ENCODE data around the gene ZBTB9.

The ZBTB9 gene

DNA sequence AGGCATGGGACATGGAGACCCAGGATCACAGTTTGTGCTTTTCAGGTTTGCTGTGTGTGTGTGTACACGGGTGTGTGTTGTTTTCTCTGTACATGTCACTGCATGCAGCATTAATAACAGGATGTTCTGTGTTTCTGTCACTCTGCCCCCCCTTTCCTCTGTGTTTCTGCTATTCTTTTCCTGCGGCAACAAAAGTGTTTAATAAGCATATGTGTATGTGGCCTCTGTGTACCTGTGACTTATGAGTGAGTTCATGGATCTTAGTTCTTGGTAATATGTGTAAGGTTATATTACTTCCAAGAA lies 24.7 kb upstream of the ZBTB9 start:
- TF ChIP-seq, protein P1, sequence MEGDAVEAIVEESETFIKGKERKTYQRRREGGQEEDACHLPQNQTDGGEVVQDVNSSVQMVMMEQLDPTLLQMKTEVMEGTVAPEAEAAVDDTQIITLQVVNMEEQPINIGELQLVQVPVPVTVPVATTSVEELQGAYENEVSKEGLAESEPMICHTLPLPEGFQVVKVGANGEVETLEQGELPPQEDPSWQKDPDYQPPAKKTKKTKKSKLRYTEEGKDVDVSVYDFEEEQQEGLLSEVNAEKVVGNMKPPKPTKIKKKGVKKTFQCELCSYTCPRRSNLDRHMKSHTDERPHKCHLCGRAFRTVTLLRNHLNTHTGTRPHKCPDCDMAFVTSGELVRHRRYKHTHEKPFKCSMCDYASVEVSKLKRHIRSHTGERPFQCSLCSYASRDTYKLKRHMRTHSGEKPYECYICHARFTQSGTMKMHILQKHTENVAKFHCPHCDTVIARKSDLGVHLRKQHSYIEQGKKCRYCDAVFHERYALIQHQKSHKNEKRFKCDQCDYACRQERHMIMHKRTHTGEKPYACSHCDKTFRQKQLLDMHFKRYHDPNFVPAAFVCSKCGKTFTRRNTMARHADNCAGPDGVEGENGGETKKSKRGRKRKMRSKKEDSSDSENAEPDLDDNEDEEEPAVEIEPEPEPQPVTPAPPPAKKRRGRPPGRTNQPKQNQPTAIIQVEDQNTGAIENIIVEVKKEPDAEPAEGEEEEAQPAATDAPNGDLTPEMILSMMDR (IDR thresholded peaks at IDR 0.05; ENCODE audit: extremely low read depth, insufficient read depth, missing control alignments), result no peak
- in situ Hi-C loops (cut with MboI; ENCODE audit: low pct_unique_long_range_greater_than_20kb, low sequenced_read_pairs, unreplicated experiment), result no loop called here
- no peak for DNase-seq (ENCODE audit: low spot score)

DNA sequence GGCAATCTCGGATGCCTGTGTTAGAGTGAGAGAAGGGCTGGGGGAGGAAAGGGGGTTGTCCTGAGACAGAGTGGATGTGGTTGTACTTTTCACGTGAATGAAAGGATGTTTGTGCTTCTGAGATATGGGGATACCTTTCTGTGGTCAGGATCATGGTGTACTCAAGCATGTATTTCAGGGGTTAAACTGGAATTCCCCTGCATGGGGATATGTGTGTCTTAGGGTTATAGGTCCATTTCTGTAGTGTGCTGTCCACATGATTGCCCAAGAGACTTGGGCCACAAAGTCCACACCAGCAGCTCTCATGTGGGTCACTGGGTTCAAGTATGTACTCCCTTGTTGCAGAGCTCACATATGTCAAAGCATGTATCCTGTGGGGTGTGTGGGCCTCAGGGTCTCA lies 24.0 kb upstream of the ZBTB9 start:
- TF ChIP-seq, protein P1 (IDR thresholded peaks at IDR 0.05; ENCODE audit: extremely low read depth, insufficient read depth, missing control alignments), result no peak
- in situ Hi-C loops (cut with MboI; ENCODE audit: low pct_unique_long_range_greater_than_20kb, low sequenced_read_pairs, unreplicated experiment), result no loop called here
- peak; percentile 43 for DNase-seq (ENCODE audit: low spot score)

DNA sequence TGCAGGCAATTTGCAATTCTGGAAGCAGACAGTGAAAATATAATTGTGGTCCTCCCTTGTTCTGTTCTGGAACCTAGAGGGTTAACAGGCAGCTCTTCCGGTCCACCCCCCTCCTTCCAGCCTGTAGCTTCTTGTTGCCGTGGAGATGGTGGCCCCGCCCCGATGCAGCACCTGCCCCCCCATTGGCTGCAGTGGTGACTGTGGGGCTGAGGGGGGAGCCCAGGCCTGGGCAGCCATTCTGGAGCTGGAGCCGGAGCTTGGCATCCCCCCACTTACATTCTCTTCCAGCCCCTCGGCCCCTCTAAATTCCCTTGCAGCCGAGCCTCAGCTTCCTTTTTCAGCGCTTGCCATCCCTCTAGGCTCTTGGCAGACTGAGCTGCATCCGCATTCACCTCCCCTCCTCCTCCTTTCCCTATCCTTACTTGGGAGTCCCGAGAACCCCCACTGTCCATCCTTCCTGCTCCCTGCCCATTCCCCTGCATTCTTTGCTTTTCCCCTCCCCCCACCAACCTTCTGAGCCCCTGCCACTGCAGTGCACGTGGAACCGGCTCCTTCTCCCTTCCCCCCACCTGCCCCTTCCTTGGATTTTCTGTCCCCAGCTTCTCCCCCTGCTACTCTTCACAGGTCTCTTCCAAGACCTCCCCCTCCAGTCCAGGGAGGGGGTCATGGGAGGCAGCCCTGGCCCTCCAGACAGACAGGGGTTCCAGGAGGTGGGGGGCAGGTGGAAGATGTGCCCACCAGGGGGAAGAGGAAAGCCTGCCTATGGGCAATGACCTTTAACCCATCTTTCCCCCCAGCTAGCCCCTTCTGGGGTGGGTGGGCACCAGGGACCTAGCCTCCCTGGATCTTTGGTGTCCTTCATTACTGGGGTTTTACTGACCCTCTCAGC lies 23.1 kb upstream of the ZBTB9 start:
- in situ Hi-C loops (cut with MboI; ENCODE audit: low pct_unique_long_range_greater_than_20kb, low sequenced_read_pairs, unreplicated experiment), result no loop called here
- TF ChIP-seq, protein P1 (IDR thresholded peaks at IDR 0.05; ENCODE audit: extremely low read depth, insufficient read depth, missing control alignments), result no peak
- DNase-seq (ENCODE audit: low spot score), result peak; percentile 95

DNA sequence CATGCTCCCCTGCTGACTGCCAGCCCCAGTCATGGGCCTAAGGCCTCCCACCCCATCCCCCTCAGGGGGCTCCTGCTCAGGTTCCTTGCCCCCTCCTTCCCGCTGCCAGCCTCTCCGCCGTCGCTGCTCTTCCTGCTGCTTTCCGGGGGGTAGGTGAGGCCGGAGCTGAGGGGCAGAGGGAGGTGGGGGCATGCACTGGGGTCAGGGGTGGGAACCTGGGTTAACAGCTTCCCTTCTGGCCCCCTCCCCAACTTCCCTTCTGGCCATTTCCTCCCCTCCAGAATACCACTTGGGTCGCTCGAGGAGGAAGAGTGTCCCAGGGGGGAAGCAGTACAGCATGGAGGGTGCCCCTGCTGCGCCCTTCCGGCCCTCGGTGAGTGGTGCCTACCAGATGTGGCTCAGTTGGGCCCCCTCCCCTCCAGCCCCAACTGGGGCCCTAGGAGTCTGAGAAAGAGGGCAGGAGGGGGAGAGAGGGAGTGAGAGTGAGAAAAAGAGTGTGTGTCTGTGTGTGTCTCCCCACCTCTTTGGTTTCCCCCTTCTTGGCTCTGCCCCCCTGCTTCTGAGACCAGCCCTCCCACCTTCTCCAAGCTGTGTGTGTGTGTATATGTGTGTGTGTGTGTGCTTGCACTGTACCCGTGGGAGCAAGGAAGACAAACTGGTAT lies 22.4 kb upstream of the ZBTB9 start:
- in situ Hi-C loops (cut with MboI; ENCODE audit: low pct_unique_long_range_greater_than_20kb, low sequenced_read_pairs, unreplicated experiment), result no loop called here
- TF ChIP-seq, protein P1 (IDR thresholded peaks at IDR 0.05; ENCODE audit: extremely low read depth, insufficient read depth, missing control alignments), result no peak
- DNase-seq (ENCODE audit: low spot score), result peak; percentile 58

DNA sequence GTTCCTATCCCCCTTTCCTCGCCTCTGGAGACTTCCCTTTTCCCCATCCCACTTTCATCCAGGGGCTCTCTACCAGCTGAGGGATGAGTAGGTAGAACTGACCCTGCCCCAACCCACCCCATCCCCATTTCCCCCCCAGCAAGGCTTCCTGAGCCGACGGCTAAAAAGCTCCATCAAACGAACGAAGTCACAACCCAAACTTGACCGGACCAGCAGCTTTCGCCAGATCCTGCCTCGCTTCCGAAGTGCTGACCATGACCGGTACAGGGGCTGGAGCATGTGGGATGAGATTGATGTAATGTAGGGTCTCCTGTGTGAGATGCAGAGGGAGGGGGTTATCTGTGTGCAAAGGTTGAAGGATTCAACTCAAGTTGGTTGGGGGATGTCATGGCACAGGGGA lies 21.8 kb upstream of the ZBTB9 start:
- TF ChIP-seq, protein P1 (IDR thresholded peaks at IDR 0.05; ENCODE audit: extremely low read depth, insufficient read depth, missing control alignments), result no peak
- DNase-seq (ENCODE audit: low spot score), result peak; percentile 22
- in situ Hi-C loops (cut with MboI; ENCODE audit: low pct_unique_long_range_greater_than_20kb, low sequenced_read_pairs, unreplicated experiment), result no loop called here

DNA sequence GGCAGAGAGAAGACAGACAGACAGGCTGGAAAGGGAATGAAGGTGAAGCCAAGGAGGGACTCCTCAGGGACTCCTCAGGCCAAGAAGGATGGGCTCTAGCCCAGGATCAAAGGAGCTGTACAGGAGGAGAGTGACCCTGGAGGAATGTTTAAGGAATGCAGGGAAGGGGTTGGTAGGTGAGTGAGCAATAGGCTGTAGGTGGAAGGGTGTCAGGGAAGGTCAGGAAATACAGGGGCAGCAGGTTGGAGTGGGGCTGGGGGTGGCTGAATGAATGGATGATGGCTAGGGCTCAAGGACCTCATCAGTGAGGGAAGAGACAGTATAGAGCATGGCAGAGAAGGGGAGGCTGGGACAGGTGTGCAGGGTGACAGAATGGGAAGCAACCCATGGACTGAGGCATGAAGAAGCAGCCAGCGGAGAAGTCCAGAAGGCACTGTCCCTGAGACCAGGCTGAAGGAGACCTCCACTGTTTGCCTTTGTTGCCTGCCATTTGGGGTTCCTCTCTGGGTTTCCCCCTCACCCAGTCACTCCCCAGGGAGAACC lies 21.3 kb upstream of the ZBTB9 start:
- TF ChIP-seq, protein P1 (IDR thresholded peaks at IDR 0.05; ENCODE audit: extremely low read depth, insufficient read depth, missing control alignments), result no peak

More for the DNA sequence above, 21.3 kb upstream of the ZBTB9 start:
- peak; percentile 28 for DNase-seq (ENCODE audit: low spot score)
- in situ Hi-C loops (cut with MboI; ENCODE audit: low pct_unique_long_range_greater_than_20kb, low sequenced_read_pairs, unreplicated experiment), result no loop called here

All from GM13977 (cell line).